HG03196 (cell line): ENCODE measurements around the gene DTX3.
A peak's percentile ranks its signal among the peaks of the same experiment; 100 is the strongest.
"Not testable (repeated sequence)": the region's sequence is repeated elsewhere in the genome, so short reads cannot be mapped to it uniquely, and the experiment has no call there.

ENCODE experiments used
- ATAC-seq: cut with Tn5 transposase; IDR thresholded peaks from one replicate; pipeline ENCODE4 v1.9.1; 2021; ENCODE audit not compliant: unreplicated experiment

DTX3 gene

GRCh38 chr12:57631566-57632072 is 27.0 kb downstream of the DTX3 start:
- ATAC-seq: no peak

GRCh38 chr12:57632073-57632957 is 27.7 kb downstream of the DTX3 start:
- no peak for ATAC-seq

GRCh38 chr12:57632958-57633840 is 28.6 kb downstream of the DTX3 start, which contains the start of gene B4GALNT1:
Gene B4GALNT1 (minus strand): TSS chr12:57633201. CDS start chr12:57632132, 1,069 bp downstream.
- ATAC-seq: peak; percentile 84

DNA sequence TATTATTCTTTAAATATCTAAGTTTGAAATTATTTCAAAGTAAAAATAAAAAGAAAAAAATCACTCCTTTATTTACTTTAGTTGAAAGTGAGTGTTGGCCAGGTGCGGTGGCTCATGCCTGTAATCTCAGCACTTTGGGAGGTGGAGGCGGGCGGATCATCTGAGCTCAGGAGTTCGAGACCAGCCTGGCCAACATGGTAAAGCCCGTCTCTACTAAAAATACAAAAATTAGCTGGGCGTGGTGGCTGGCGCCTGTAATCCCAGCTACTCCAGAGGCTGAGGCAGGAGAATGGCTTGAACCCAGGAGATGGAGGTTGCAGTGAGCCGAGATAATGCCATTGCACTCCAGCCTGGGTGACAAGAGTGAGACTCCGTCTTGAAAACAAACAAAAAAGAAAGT is 32.1 kb downstream of the DTX3 start:
- not testable (repeated sequence) for ATAC-seq

GRCh38 chr12:57637364-57637763 is 32.7 kb downstream of the DTX3 start:
- ATAC-seq: no peak

GRCh38 chr12:57638096-57638495 is 33.5 kb downstream of the DTX3 start:
- no peak for ATAC-seq

GRCh38 chr12:57640175-57641042 is 35.8 kb downstream of the DTX3 start:
- no peak for ATAC-seq

- no peak for ATAC-seq
These were observed 37.2 kb downstream of the DTX3 start for GRCh38 chr12:57641699-57642442.

DNA sequence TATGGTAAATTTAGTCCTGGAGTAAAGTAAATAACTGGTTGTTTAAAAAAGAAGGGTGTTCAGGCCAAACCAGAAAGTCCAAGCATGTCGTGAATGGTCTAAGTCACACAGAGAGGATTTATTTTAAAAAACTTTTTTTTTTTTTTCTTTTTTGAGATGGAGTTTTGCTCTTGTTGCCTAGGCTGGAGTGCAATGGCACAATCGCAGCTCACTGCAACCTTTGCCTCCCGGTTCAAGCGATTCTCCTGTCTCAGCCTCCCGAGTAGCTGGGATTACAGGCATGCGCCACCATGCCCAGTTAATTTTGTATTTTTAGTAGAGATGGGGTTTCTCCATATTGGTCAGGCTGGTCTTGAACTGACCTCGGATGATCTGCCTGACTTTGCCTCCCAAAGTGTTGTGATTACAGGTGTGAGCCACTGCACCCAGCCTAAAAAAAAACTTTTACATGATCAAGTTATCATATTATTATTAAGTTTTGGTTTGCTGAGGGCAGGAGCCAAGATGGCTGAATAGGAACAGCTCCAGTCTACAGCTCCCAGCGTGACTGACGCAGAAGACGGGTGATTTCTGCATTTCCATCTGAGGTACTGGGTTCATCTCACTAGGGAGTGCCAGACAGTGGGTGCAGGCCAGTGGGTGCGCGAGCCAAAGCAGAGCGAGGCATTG is 41.5 kb downstream of the DTX3 start:
- ATAC-seq: not testable (repeated sequence)

DNA sequence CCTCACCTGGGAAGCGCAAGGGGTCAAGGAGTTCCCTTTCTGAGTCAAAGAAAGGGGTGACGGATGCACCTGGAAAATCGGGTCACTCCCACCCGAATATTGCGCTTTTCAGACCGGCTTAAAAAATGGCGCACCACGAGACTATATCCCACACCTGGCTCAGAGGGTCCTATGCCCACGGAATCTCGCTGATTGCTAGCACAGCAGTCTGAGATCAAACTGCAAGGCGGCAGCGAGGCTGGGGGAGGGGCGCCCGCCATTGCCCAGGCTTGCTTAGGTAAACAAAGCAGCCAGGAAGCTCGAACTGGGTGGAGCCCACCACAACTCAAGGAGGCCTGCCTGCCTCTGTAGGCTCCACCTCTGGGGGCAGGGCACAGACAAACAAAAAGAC is 42.0 kb downstream of the DTX3 start:
- not testable (repeated sequence) for ATAC-seq

DNA sequence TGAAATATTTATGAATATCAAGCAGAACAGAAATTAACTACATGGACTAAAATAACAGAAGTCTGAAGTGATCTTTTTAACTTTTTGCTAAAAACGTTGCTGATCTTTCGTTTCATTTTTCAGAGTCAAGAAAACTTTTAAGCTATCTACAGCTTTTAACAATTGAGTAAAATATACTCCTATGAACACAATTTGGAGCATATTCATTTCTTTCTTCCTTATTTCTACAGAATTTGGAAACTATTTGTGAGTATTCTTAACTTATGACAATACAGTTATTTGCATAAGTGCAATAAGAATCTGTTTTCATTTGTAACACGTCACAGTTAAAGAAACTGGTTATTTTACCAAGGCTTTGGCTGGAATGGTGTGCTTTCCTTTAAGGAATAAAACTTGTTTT is 49.4 kb downstream of the DTX3 start:
- no peak for ATAC-seq

DNA sequence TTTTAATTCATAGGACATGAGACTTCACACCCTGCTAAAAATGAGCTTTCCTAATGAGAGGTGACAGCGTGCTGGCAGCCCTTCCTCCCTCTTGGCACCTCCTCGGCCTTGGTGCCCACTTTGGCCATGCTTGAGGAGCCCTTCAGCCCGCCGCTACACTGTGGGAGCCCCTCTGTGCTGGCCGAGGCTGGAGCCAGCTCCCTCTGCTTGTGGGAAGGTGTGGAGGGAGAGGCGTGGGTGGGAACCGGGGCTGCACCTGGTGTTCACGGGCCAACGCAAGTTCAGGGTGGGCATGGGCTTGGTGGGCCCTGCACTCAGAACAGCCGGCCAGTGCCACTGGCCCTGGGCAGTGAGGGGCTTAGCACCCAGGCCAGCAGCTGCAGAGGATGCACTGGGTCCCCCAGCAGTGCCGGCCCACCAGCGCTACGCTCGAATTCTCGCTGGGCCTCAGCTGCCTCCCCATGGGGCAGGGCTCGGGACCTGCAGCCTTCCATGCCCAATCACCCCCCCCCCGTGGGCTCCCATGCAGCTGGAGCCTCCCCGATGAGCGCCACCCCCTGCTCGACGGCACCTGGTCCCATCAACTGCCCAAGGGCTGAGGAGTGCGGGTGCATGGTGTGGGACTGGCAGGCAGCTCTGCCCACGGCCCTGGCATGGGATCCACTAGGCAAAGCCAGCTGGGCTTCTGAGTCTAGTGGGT is 51.1 kb downstream of the DTX3 start:
- no peak for ATAC-seq

GRCh38 chr12:57656408-57656807 is 51.8 kb downstream of the DTX3 start:
- ATAC-seq: not testable (repeated sequence)

- ATAC-seq: no peak
These were observed 53.1 kb downstream of the DTX3 start for GRCh38 chr12:57657744-57658143.

GRCh38 chr12:57658890-57659289 is 54.3 kb downstream of the DTX3 start:
- ATAC-seq: no peak
